Neural cell (in vitro differentiated cells): ENCODE results near the gene SEC14L1.

Source experiments
- CTCF ChIP-seq: fragments of 450-650 bp; IDR thresholded peaks from 2 replicates; pipeline ENCODE4 v1.5.1; 2014; ENCODE audit warnings: antibody characterized with exemption, mild to moderate bottlenecking, moderate library complexity; ENCODE audit not compliant: poor library complexity, severe bottlenecking
- EP300 ChIP-seq: fragments of 450-650 bp; conservative IDR thresholded peaks from 2 replicates; pipeline ENCODE4 v1.6.1; 2014; ENCODE audit warnings: antibody characterized with exemption, mild to moderate bottlenecking, moderate library complexity; ENCODE audit not compliant: poor library complexity, severe bottlenecking
- EZH2 ChIP-seq: fragments of 200-600, 300-800 bp; shearing (Covaris generic), sonication (generic); IDR thresholded peaks from 2 replicates; pipeline ENCODE4 v1.6.1; 2014; ENCODE audit warnings: antibody characterized with exemption, low read length, borderline replicate concordance, mild to moderate bottlenecking; ENCODE audit not compliant: insufficient read depth, poor library complexity, severe bottlenecking
- MXI1 ChIP-seq: fragments of 450-650 bp; conservative IDR thresholded peaks from 2 replicates; pipeline ENCODE4 v1.6.1; 2014; ENCODE audit warnings: antibody characterized with exemption, mild to moderate bottlenecking; ENCODE audit not compliant: poor library complexity, severe bottlenecking
- POLR2AphosphoS5 ChIP-seq: IDR thresholded peaks from 2 replicates; pipeline ENCODE4 v1.6.1; 2012
- RAD21 ChIP-seq: fragments of 450-650 bp; conservative IDR thresholded peaks from 2 replicates; pipeline ENCODE4 v1.6.1; 2014; ENCODE audit warnings: antibody characterized with exemption, mild to moderate bottlenecking, moderate library complexity
- REST ChIP-seq: IDR thresholded peaks from 2 replicates; pipeline ENCODE4 v1.6.1; 2012; ENCODE audit warnings: borderline replicate concordance
- SMC3 ChIP-seq: fragments of 450-650 bp; conservative IDR thresholded peaks from 2 replicates; pipeline ENCODE4 v1.6.1; 2014; ENCODE audit warnings: antibody characterized with exemption, mild to moderate bottlenecking, moderate library complexity; ENCODE audit not compliant: poor library complexity
- TAF1 ChIP-seq: IDR thresholded peaks from 2 replicates; pipeline ENCODE4 v1.6.1; 2012; ENCODE audit warnings: low read depth

- TF ChIP-seq CTCF (no peak), RAD21 (no peak), MXI1 (no peak), POLR2AphosphoS5 (no peak), EZH2 (no peak), EP300 (no peak), REST (no peak), TAF1 (no peak), SMC3 (no peak)
Measured at GRCh38 chr17:77173104-77173503, 32.3 kb downstream of the SEC14L1 start.
